Lower leg skin (tissue), 4 donors: ENCODE measurements around the gene FAM187B. TPM values are rescaled to one million over a fixed set of nuclear protein-coding genes. Genes with fewer than 3 reads are reported as not detected.

Source experiments
- DNase-seq, 2 donors: peaks; one replicate each; pipeline ENCODE4 v3.0.0-alpha.2; 2019; ENCODE audit warnings: low spot score in 2 of 2
- H3K4me3 ChIP-seq: fragments of 200-600 bp; sonication (generic); 2 replicates; pipeline ENCODE4 v1.5.1; 2017; ENCODE audit warnings: mild to moderate bottlenecking, low read depth; ENCODE audit not compliant: poor library complexity, severe bottlenecking
- CTCF ChIP-seq, 3 donors: fragments of 450-650 bp; IDR thresholded peaks; one replicate each; pipeline ENCODE4 v1.5.1; 2016; ENCODE audit warnings: antibody characterized with exemption in 3 of 3, mild to moderate bottlenecking in 3 of 3, moderate library complexity in 2 of 3
- POLR2A ChIP-seq, 2 donors: fragments of 450-650 bp; IDR thresholded peaks; one replicate each; pipeline ENCODE4 v1.6.1; 2016 to 2017; ENCODE audit warnings: antibody characterized with exemption in 2 of 2, mild to moderate bottlenecking in 1 of 2, moderate library complexity in 1 of 2
- WGBS, 2 donors: methylation state at CpG; one replicate each; pipeline ENCODE4 v1.1.5; 2018; 5-methylcytosine and 5-hydroxymethylcytosine counted together
- intact Hi-C: fragments of 100-400 bp; cut with DNase I; formaldehyde crosslinking; loops from one replicate; pipeline ENCODE4 v1.15.0; 2023; ENCODE audit warnings: low total_unique reads
- total RNA-seq, 4 donors: library from RNA; depleted of rRNA; stranded (reverse); fragments of >200 nt; gene quantifications; one replicate each; pipeline ENCODE4 v1.1.0, GENCODE V29; 2016

Gene FAM187B
- total RNA-seq, 4 donors from 2014 or later, result not detected

DNA sequence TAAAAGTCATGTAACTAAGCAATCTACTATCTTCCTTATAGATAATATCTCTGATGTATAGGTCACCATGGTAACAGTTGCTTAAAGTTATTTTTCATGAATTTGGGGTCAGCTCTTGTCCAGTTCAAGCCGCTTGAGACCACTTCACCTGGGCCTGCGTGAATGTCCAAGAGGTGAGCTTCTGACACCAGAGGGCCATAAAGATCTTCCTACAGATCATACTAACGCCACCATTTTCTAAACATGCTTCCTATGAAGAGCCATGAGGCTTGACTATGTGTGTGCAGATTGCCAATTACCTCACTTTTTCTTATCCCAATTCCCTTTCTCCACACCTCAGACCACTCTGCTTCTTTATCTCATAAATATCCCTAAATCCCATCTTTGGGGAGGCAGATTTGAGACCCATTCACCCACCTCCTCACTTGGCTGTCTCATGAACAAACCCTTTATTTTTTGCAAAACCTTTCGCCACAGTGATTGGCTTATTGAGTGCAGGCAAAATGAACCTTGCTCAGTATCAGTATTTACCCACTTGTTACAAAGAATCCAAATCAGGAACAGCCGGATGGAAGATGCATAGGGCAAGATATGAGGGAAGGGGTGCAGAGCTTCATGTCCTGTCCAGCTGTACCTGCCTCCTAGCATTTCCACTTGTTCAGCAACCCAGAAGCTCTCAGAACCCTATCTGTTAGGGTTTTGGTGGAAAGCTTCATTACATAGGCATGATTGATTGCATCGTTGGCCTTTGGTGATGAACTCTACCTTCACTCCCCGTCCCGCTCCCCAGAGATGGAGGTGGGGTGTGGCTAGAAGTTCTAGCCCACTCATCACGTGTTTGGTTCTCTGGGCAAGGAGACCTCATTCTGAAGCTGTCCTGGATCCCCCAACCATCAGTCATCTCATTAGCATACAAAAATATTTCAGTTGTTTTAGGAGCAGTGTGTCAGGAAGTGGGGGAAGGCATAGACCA, 34.2 kb downstream of the FAM187B start:
- intact Hi-C loops, result no loop called here
- no peak for DNase-seq
- TF ChIP-seq POLR2A (IDR thresholded peaks at IDR 0.05) (no peak), CTCF (IDR thresholded peaks at IDR 0.05) (no peak)
- H3K4me3 ChIP-seq, result no peak overlapping the region
- 75 to 77% methylated on average over 9 of the region's 9 CpGs for WGBS, 2 donors

DNA sequence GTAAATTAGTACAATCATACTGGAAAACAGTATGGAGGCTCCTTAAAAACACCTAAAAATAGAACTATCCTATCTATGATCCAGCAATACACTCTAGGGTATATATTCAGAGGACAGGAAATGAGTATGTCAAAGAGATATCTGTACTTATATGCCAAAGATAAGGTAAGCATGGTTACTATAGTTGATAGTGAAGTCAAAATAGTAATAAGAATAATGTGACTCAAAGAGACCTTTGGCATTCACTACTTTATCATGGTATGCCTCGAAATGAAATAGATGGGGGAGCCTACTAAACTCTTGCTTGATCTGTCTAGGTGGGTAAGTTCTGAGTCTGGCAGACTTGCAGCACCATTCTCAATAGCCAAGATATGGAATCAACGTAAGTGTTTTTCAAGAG, 43.7 kb downstream of the FAM187B start:
- TF ChIP-seq CTCF (IDR thresholded peaks at IDR 0.05) (no peak), POLR2A (IDR thresholded peaks at IDR 0.05) (no peak)
- intact Hi-C loops, result no loop called here
- WGBS, 2 donors, result 75 to 83% methylated on average over 2 of the region's 2 CpGs

DNA sequence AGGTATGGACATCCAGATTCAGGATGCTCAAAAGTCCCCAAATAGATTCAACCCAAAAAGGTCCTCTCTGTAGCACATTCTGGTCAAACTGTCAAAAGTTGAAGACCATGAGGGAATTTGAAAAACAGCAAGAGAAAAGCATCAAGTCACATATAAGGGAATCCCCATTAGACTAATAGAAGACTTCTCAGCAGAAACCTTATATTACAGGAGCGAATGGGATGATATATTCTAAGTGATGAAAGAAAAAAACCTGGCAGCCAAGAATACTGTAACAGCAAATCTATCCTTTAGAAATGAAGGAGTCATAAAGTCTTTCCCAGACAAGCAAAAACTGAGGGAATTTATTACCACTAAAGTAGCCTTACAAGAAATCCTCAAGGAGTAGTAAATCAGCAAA, 44.3 kb downstream of the FAM187B start:
- intact Hi-C loops, result no loop called here
- 81 to 90% methylated on average over 1 of the region's 1 CpG for WGBS, 2 donors
- no peak for DNase-seq
- H3K4me3 ChIP-seq, result no peak overlapping the region
- TF ChIP-seq CTCF (IDR thresholded peaks at IDR 0.05), result no peak
- no peak for TF ChIP-seq POLR2A (IDR thresholded peaks at IDR 0.05)

More for the DNA sequence above, 43.7 kb downstream of the FAM187B start:
- H3K4me3 ChIP-seq, result no peak overlapping the region
- no peak for DNase-seq

GRCh38 chr19:35181387-35181786, 47.2 kb downstream of the FAM187B start:
- intact Hi-C loops, result no loop called here
- 82 to 97% methylated on average over 1 of the region's 1 CpG for WGBS, 2 donors
- no peak for TF ChIP-seq POLR2A (IDR thresholded peaks at IDR 0.05)
- no peak for TF ChIP-seq CTCF (IDR thresholded peaks at IDR 0.05)
- no peak for DNase-seq
- no peak overlapping the region for H3K4me3 ChIP-seq

GRCh38 chr19:35179830-35180229, 48.7 kb downstream of the FAM187B start:
- 81 to 87% methylated on average over 3 of the region's 3 CpGs for WGBS, 2 donors
- intact Hi-C loops, result no loop called here
- TF ChIP-seq CTCF (IDR thresholded peaks at IDR 0.05), result no peak
- TF ChIP-seq POLR2A (IDR thresholded peaks at IDR 0.05), result no peak

More at GRCh38 chr19:35179830-35180229, 48.7 kb downstream of the FAM187B start:
- no peak overlapping the region for H3K4me3 ChIP-seq
- no peak for DNase-seq
